CD8-positive, alpha-beta memory T cell (primary cell): ENCODE results near the gene RAMAC. TPM values are rescaled to one million over a fixed set of nuclear protein-coding genes. Genes with fewer than 3 reads are reported as not detected.
A peak's percentile ranks its signal among the peaks of the same experiment; 100 is the strongest.

Experiments
- CTCF ChIA-PET: fragments of 350-600 bp; sonication (Branson Sonifier 250); formaldehyde crosslinking; loops from one replicate; lab custom pipeline; 2021; ENCODE audit warnings: antibody characterized with exemption; lab: Charles Lee
- POLR2A ChIA-PET: fragments of 350-600 bp; sonication (Branson Sonifier 250); formaldehyde crosslinking; loops from one replicate; lab custom pipeline; 2021; ENCODE audit warnings: antibody characterized with exemption; lab: Charles Lee
- DNase-seq, 5 donors: peaks; one replicate each; pipeline versions ENCODE4 v3.0.0 to v3.0.0-alpha.2; 2020 to 2022; ENCODE audit warnings: mixed read lengths in 1 of 5
- H3K27ac ChIP-seq: one replicate; pipeline ENCODE4 v1.7.0; 2013; ENCODE audit warnings: low read depth, mild to moderate bottlenecking, low read length, moderate library complexity
- H3K27me3 ChIP-seq: 2 replicates; pipeline ENCODE4 v1.7.0; 2013; ENCODE audit warnings: low read length, mild to moderate bottlenecking; ENCODE audit not compliant: insufficient read depth, poor library complexity, severe bottlenecking
- H3K36me3 ChIP-seq: 2 replicates; pipeline ENCODE4 v1.7.0; 2013; ENCODE audit warnings: mild to moderate bottlenecking, low read length, moderate library complexity; ENCODE audit not compliant: insufficient read depth
- H3K4me1 ChIP-seq: 2 replicates; pipeline ENCODE4 v1.7.0; 2013; ENCODE audit warnings: mild to moderate bottlenecking, low read length, moderate library complexity; ENCODE audit not compliant: insufficient read depth
- H3K4me3 ChIP-seq: 2 replicates; pipeline ENCODE4 v1.7.0; 2013; ENCODE audit warnings: mild to moderate bottlenecking, low read length
- H3K9me3 ChIP-seq: 2 replicates; pipeline ENCODE4 v1.7.0; 2013; ENCODE audit warnings: mild to moderate bottlenecking, low read length
- H3K27ac Mint-ChIP-seq, 8 donors: one replicate each; pipeline ENCODE4 v1.8.0; 2020 to 2021; ENCODE audit warnings: mixed read lengths in 8 of 8, mild to moderate bottlenecking in 6 of 8, inconsistent platforms in 3 of 8, moderate library complexity in 3 of 8
- H3K27me3 Mint-ChIP-seq, 2 donors: one replicate each; pipeline ENCODE4 v1.8.0; 2020 to 2021; ENCODE audit warnings: mixed read lengths in 2 of 2, mild to moderate bottlenecking in 1 of 2, moderate library complexity in 1 of 2
- H3K36me3 Mint-ChIP-seq, 3 donors: one replicate each; pipeline ENCODE4 v1.8.0; 2020 to 2021; ENCODE audit warnings: mixed read lengths in 3 of 3, inconsistent platforms in 1 of 3, mild to moderate bottlenecking in 1 of 3
- H3K4me1 Mint-ChIP-seq, 3 donors: one replicate each; pipeline ENCODE4 v1.8.0; 2020 to 2021; ENCODE audit warnings: mixed read lengths in 3 of 3, inconsistent platforms in 1 of 3, mild to moderate bottlenecking in 1 of 3
- H3K4me3 Mint-ChIP-seq, 7 donors: one replicate each; pipeline ENCODE4 v1.8.0; 2020 to 2021; ENCODE audit warnings: mixed read lengths in 7 of 7, mild to moderate bottlenecking in 6 of 7, moderate library complexity in 4 of 7, inconsistent platforms in 2 of 7
- H3K9me3 Mint-ChIP-seq, 5 donors: one replicate each; pipeline ENCODE4 v1.8.0; 2020 to 2022; ENCODE audit warnings: mixed read lengths in 5 of 5, mild to moderate bottlenecking in 3 of 5, moderate library complexity in 2 of 5, inconsistent platforms in 1 of 5
- polyA plus RNA-seq: library from polyadenylated mRNA; unstranded; fragments of 300-500 nt; fragmentation: Illumina TruSeq; gene quantifications from one replicate; pipeline ENCODE4 v1.2.3, GENCODE V29; 2021
- total RNA-seq, 2 experiments: library from RNA; stranded (reverse); gene quantifications; one replicate each; pipeline ENCODE4 v1.2.3, GENCODE V29; 2021

RAMAC gene
- total and polyA plus RNA-seq, 3 experiments from 2014 or later = 27.7 to 32.8 (median 29.6) TPM

- no peak overlapping the region for H3K27ac ChIP-seq
- no peaks in the 10 kb centered on the region for H3K9me3 ChIP-seq
- Mint-ChIP-seq H3K4me1 (no peaks in the 10 kb centered on the region), H3K27ac (no peak overlapping the region), H3K27me3 (peaks cover 0 to 1% of the 10 kb centered on the region in 2 donors), H3K36me3 (peaks cover 3 to 8% (median 6%) of the 10 kb centered on the region in 3 donors), H3K4me3 (no peak overlapping the region), H3K9me3 (no peaks in the 10 kb centered on the region)
- no peaks in the 10 kb centered on the region for H3K36me3 ChIP-seq
- H3K27me3 ChIP-seq = no peaks in the 10 kb centered on the region
- no peak for DNase-seq
- CTCF ChIA-PET = no interaction called here
- POLR2A ChIA-PET = no interaction called here
- H3K4me1 ChIP-seq = no peaks in the 10 kb centered on the region
- H3K4me3 ChIP-seq = no peak overlapping the region
Observed at GRCh38 chr15:82959423-82959822, 26.6 kb upstream of the RAMAC start.

GRCh38 chr15:82960766-82961165 is 25.2 kb upstream of the RAMAC start:
- Mint-ChIP-seq H3K36me3 (peaks cover 3 to 8% (median 6%) of the 10 kb centered on the region in 3 donors), H3K4me1 (peaks cover 0 to under 1% (median 0%) of the 10 kb centered on the region in 3 donors), H3K4me3 (no peak overlapping the region), H3K27ac (no peak overlapping the region), H3K9me3 (no peaks in the 10 kb centered on the region), H3K27me3 (no peaks in the 10 kb centered on the region)
- no peaks in the 10 kb centered on the region for H3K9me3 ChIP-seq
- H3K36me3 ChIP-seq = no peaks in the 10 kb centered on the region
- no peak overlapping the region for H3K4me3 ChIP-seq
- H3K27me3 ChIP-seq = no peaks in the 10 kb centered on the region
- H3K4me1 ChIP-seq = no peaks in the 10 kb centered on the region
- DNase-seq = no peak
- no peak overlapping the region for H3K27ac ChIP-seq
- ChIA-PET CTCF (no interaction called here), POLR2A (no interaction called here)

- Histone ChIP-seq H3K36me3 (no peaks in the 10 kb centered on the region), H3K27ac (no peak overlapping the region), H3K4me3 (no peak overlapping the region), H3K9me3 (no peaks in the 10 kb centered on the region), H3K27me3 (no peaks in the 10 kb centered on the region), H3K4me1 (no peaks in the 10 kb centered on the region)
- no peaks in the 10 kb centered on the region for H3K27me3 Mint-ChIP-seq
- POLR2A ChIA-PET = no interaction called here
- H3K27ac Mint-ChIP-seq = no peak overlapping the region
- H3K4me3 Mint-ChIP-seq = no peak overlapping the region
- peaks cover 0 to 4% (median 0%) of the 10 kb centered on the region in 3 donors for H3K36me3 Mint-ChIP-seq
- DNase-seq = no peak
- no peaks in the 10 kb centered on the region for H3K9me3 Mint-ChIP-seq
- H3K4me1 Mint-ChIP-seq = peaks cover 8 to 10% (median 10%) of the 10 kb centered on the region in 3 donors
- CTCF ChIA-PET = no interaction called here
Observed at GRCh38 chr15:82963471-82964341, 22.3 kb upstream of the RAMAC start.

- no peak for DNase-seq
- Mint-ChIP-seq H3K27ac (peak overlapping the region in 1 of 8 donors; percentile 29), H3K4me3 (no peak overlapping the region), H3K4me1 (peaks cover 8 to 10% (median 10%) of the 10 kb centered on the region in 3 donors), H3K27me3 (no peaks in the 10 kb centered on the region), H3K36me3 (no peaks in the 10 kb centered on the region), H3K9me3 (no peaks in the 10 kb centered on the region)
- H3K4me1 ChIP-seq = no peaks in the 10 kb centered on the region
- H3K27ac ChIP-seq = no peak overlapping the region
- CTCF ChIA-PET = no interaction called here
- no peaks in the 10 kb centered on the region for H3K36me3 ChIP-seq
- H3K9me3 ChIP-seq = no peaks in the 10 kb centered on the region
- H3K27me3 ChIP-seq = no peaks in the 10 kb centered on the region
- POLR2A ChIA-PET = no interaction called here
- H3K4me3 ChIP-seq = no peak overlapping the region
Observed at GRCh38 chr15:82964890-82965289, 21.1 kb upstream of the RAMAC start.

- H3K4me1 Mint-ChIP-seq = peaks cover 8 to 10% (median 10%) of the 10 kb centered on the region in 3 donors
- no peak for DNase-seq
- Histone ChIP-seq H3K36me3 (no peaks in the 10 kb centered on the region), H3K27ac (no peak overlapping the region), H3K9me3 (no peaks in the 10 kb centered on the region), H3K27me3 (no peaks in the 10 kb centered on the region), H3K4me3 (no peak overlapping the region), H3K4me1 (no peaks in the 10 kb centered on the region)
- POLR2A ChIA-PET = no interaction called here
- no peaks in the 10 kb centered on the region for H3K9me3 Mint-ChIP-seq
- CTCF ChIA-PET = no interaction called here
- no peaks in the 10 kb centered on the region for H3K27me3 Mint-ChIP-seq
- peak overlapping the region in 2 of 8 donors; percentile 15 to 67 for H3K27ac Mint-ChIP-seq
- no peak overlapping the region for H3K4me3 Mint-ChIP-seq
- no peaks in the 10 kb centered on the region for H3K36me3 Mint-ChIP-seq
Observed at GRCh38 chr15:82966671-82967071, 19.3 kb upstream of the RAMAC start.

GRCh38 chr15:82968066-82968465 is 17.9 kb upstream of the RAMAC start:
- no peak overlapping the region for H3K27ac Mint-ChIP-seq
- no peak overlapping the region for H3K4me3 Mint-ChIP-seq
- no peak for DNase-seq
- H3K4me1 Mint-ChIP-seq = peaks cover 8 to 10% (median 10%) of the 10 kb centered on the region in 3 donors
- Histone ChIP-seq H3K36me3 (no peaks in the 10 kb centered on the region), H3K4me3 (no peak overlapping the region), H3K27ac (no peak overlapping the region), H3K9me3 (no peaks in the 10 kb centered on the region), H3K27me3 (no peaks in the 10 kb centered on the region), H3K4me1 (no peaks in the 10 kb centered on the region)
- ChIA-PET POLR2A (no interaction called here), CTCF (no interaction called here)
- H3K9me3 Mint-ChIP-seq = no peaks in the 10 kb centered on the region
- no peaks in the 10 kb centered on the region for H3K36me3 Mint-ChIP-seq
- H3K27me3 Mint-ChIP-seq = peaks cover 0 to 3% of the 10 kb centered on the region in 2 donors

- H3K27me3 ChIP-seq = no peaks in the 10 kb centered on the region
- H3K4me1 Mint-ChIP-seq = peaks cover 8 to 10% (median 10%) of the 10 kb centered on the region in 3 donors
- H3K4me3 ChIP-seq = no peak overlapping the region
- H3K27ac Mint-ChIP-seq = peak overlapping the region in 1 of 8 donors; percentile 4
- H3K4me1 ChIP-seq = no peaks in the 10 kb centered on the region
- H3K4me3 Mint-ChIP-seq = no peak overlapping the region
- DNase-seq = no peak
- no peaks in the 10 kb centered on the region for H3K36me3 ChIP-seq
- H3K9me3 Mint-ChIP-seq = no peaks in the 10 kb centered on the region
- no peaks in the 10 kb centered on the region for H3K9me3 ChIP-seq
- CTCF ChIA-PET = no interaction called here
- peaks cover 0 to 3% of the 10 kb centered on the region in 2 donors for H3K27me3 Mint-ChIP-seq
- no peak overlapping the region for H3K27ac ChIP-seq
- no peaks in the 10 kb centered on the region for H3K36me3 Mint-ChIP-seq
- POLR2A ChIA-PET = no interaction called here
Observed at GRCh38 chr15:82969353-82969752, 16.7 kb upstream of the RAMAC start.

GRCh38 chr15:82970078-82970686 is 15.8 kb upstream of the RAMAC start:
- ChIA-PET CTCF (no interaction called here), POLR2A (no interaction called here)
- Histone ChIP-seq H3K27ac (no peak overlapping the region), H3K4me3 (no peak overlapping the region), H3K9me3 (no peaks in the 10 kb centered on the region), H3K36me3 (no peaks in the 10 kb centered on the region), H3K27me3 (no peaks in the 10 kb centered on the region), H3K4me1 (no peaks in the 10 kb centered on the region)
- no peaks in the 10 kb centered on the region for H3K36me3 Mint-ChIP-seq
- H3K4me1 Mint-ChIP-seq = peaks cover 8 to 10% (median 10%) of the 10 kb centered on the region in 3 donors
- peaks cover 0 to 3% of the 10 kb centered on the region in 2 donors for H3K27me3 Mint-ChIP-seq
- DNase-seq = no peak
- no peak overlapping the region for H3K4me3 Mint-ChIP-seq
- H3K9me3 Mint-ChIP-seq = no peaks in the 10 kb centered on the region
- no peak overlapping the region for H3K27ac Mint-ChIP-seq
